GM18867 (cell line): ENCODE data around the gene DYNLRB1.
"Not testable (repeated sequence)": the region's sequence is repeated elsewhere in the genome, so short reads cannot be mapped to it uniquely, and the experiment has no call there.

Experiments
- ATAC-seq: cut with Tn5 transposase; IDR thresholded peaks from one replicate; pipeline ENCODE4 v1.9.1; 2021; ENCODE audit warnings: mild to moderate bottlenecking, moderate library complexity; ENCODE audit not compliant: unreplicated experiment

Gene DYNLRB1

GRCh38 chr20:34510575-34510974 lies 5.6 kb upstream of the DYNLRB1 start:
- no peak for ATAC-seq

- ATAC-seq: no peak
Measured at GRCh38 chr20:34511891-34512265, 4.3 kb upstream of the DYNLRB1 start.

- ATAC-seq: no peak
Measured at GRCh38 chr20:34512266-34512954, 3.8 kb upstream of the DYNLRB1 start.

GRCh38 chr20:34512955-34513419 lies 3.2 kb upstream of the DYNLRB1 start:
- no peak for ATAC-seq

GRCh38 chr20:34514034-34514433 lies 2.2 kb upstream of the DYNLRB1 start:
- ATAC-seq: not testable (repeated sequence)

GRCh38 chr20:34514897-34515483 lies 1.2 kb upstream of the DYNLRB1 start:
- ATAC-seq: no peak

- ATAC-seq: peak; percentile 57
Measured at GRCh38 chr20:34515484-34516246, 557 bp upstream of the DYNLRB1 start.

- no peak for ATAC-seq
Measured at GRCh38 chr20:34517114-34517505, 888 bp downstream of the DYNLRB1 start.

- ATAC-seq: not testable (repeated sequence)
Measured at GRCh38 chr20:34518863-34519262, 2.6 kb downstream of the DYNLRB1 start.

- ATAC-seq: not testable (repeated sequence)
Measured at GRCh38 chr20:34519841-34520240, 3.6 kb downstream of the DYNLRB1 start.

- no peak for ATAC-seq
Measured at GRCh38 chr20:34522969-34523871, 7.0 kb downstream of the DYNLRB1 start.

GRCh38 chr20:34524426-34524825 lies 8.2 kb downstream of the DYNLRB1 start:
- no peak for ATAC-seq

- no peak for ATAC-seq
Measured at GRCh38 chr20:34525342-34525708, 9.1 kb downstream of the DYNLRB1 start.

GRCh38 chr20:34525709-34526416 lies 9.6 kb downstream of the DYNLRB1 start:
- no peak for ATAC-seq

- no peak for ATAC-seq
Measured at GRCh38 chr20:34526466-34526865, 10.2 kb downstream of the DYNLRB1 start.

GRCh38 chr20:34527016-34527415 lies 10.8 kb downstream of the DYNLRB1 start:
- ATAC-seq: no peak

- ATAC-seq: no peak
Measured at GRCh38 chr20:34528921-34529297, 12.7 kb downstream of the DYNLRB1 start.

GRCh38 chr20:34529742-34530141 lies 13.5 kb downstream of the DYNLRB1 start:
- no peak for ATAC-seq

- no peak for ATAC-seq
Measured at GRCh38 chr20:34530342-34530741, 14.1 kb downstream of the DYNLRB1 start.

- no peak for ATAC-seq
Measured at GRCh38 chr20:34531608-34532265, 15.5 kb downstream of the DYNLRB1 start.
